Fibroblast of mammary gland (primary cell): Measurements from ENCODE around the gene RAB30.
A peak's percentile ranks its signal among the peaks of the same experiment; 100 is the strongest.

Experiments
- DNase-seq: peaks from one replicate; pipeline ENCODE4 v3.0.0-alpha.2; 2010; ENCODE audit warnings: low read depth
- H3K4me3 ChIP-seq: 2 replicates; pipeline ENCODE4 v1.5.1; 2011; ENCODE audit warnings: low read depth, mild to moderate bottlenecking, low read length, moderate library complexity; ENCODE audit not compliant: control insufficient read depth
- CTCF ChIP-seq: conservative IDR thresholded peaks from 2 replicates; pipeline ENCODE4 v1.5.1; 2011; ENCODE audit warnings: low read depth, low read length, inconsistent platforms; ENCODE audit not compliant: control insufficient read depth, insufficient read depth

Gene RAB30

GRCh38 chr11:83008581-83008923 lies 63.1 kb downstream of the RAB30 start:
- no peak overlapping the region for H3K4me3 ChIP-seq
- DNase-seq, result peak; percentile 59
- TF ChIP-seq CTCF, result no peak

GRCh38 chr11:83007909-83008580 lies 63.7 kb downstream of the RAB30 start:
- TF ChIP-seq CTCF, result no peak
- no peak for DNase-seq
- H3K4me3 ChIP-seq, result no peak overlapping the region

GRCh38 chr11:83007477-83007876 lies 64.2 kb downstream of the RAB30 start:
- TF ChIP-seq CTCF, result no peak
- no peak for DNase-seq
- no peak overlapping the region for H3K4me3 ChIP-seq

- no peak for TF ChIP-seq CTCF
- no peak for DNase-seq
- no peak overlapping the region for H3K4me3 ChIP-seq
Observed at GRCh38 chr11:83006877-83007330, 64.8 kb downstream of the RAB30 start.

GRCh38 chr11:83004746-83005556 lies 66.7 kb downstream of the RAB30 start:
- H3K4me3 ChIP-seq, result no peak overlapping the region
- TF ChIP-seq CTCF, result no peak
- DNase-seq, result no peak

GRCh38 chr11:83002522-83002921 lies 69.2 kb downstream of the RAB30 start:
- DNase-seq, result no peak
- no peak overlapping the region for H3K4me3 ChIP-seq
- TF ChIP-seq CTCF, result no peak
